TTC549 (cell line): Measurements from ENCODE around the gene MORC1.

ENCODE experiments used
- FAIRE-seq: peaks from 2 replicates; lab custom pipeline; 2012; peaks lifted over from hg19 to GRCh38; lab: Jason Lieb, UNC

The MORC1 gene

DNA sequence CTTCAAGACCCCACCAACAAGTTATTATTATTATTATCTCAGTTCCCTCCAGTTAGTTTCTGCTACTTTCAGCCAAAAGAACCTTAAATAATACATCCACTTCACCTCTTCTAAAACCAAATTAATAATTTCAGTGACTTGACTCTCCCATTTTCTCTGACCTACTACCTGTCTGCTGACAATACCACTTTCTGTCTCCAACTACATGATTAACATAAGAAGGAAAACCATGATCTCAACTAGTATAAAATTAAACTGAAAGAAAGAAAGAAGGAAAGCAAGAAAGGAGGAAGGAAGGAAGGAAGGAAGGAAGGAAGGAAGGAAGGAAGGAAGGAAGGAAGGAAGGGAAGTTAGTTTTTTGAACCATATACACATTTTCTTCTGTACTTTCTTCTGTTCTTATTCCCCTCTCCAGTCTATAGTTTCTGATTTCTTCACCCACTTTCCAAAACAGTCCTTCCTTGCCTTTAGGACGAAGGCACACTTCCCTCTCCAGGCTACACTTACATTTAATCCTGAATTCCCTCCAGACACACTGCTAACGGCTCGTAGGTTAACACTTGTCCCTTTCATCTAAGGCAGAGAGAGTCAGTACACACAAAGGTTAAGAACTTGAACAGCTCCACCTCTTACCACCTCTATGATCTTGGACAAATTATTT, 84.8 kb downstream of the MORC1 start:
- FAIRE-seq, result no peak

DNA sequence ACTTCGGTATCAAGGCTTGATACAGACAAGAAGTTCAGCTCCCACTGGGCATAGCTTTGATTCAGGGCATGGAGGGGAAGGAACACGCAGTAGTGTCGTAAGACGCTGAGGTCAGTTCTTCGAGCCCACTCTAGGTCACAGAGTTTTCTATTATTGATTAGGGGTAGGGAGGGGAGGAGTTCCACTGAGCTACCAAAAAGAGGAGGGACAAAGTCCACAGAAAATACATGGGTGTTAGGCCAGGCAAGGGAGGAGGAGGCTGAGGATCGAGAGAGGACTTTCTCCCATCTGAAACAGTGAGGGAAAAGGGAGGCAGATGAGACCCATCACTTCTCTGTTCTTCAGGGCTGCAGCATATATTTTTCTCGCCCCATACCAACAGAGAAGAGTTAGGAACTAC, 89.2 kb downstream of the MORC1 start:
- FAIRE-seq, result no peak

DNA sequence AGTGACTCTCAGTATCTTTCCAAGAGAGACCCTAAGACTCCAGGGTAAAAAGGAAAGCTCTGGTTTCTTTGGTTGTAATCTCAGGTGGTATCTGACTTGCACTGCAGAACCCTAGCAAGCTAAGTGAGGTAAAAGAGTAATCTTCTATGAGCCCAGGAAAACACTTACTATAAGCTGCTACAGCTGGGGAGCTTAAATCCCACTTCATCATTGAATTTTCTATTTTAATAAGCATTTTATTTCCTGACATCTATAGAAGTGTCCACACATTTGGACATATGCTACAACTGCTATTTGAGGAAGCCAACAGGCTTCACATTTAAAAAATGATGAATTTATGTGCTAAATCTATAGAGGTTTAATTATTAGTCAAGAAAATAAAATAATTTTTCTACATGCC, 91.1 kb downstream of the MORC1 start:
- FAIRE-seq, result no peak

DNA sequence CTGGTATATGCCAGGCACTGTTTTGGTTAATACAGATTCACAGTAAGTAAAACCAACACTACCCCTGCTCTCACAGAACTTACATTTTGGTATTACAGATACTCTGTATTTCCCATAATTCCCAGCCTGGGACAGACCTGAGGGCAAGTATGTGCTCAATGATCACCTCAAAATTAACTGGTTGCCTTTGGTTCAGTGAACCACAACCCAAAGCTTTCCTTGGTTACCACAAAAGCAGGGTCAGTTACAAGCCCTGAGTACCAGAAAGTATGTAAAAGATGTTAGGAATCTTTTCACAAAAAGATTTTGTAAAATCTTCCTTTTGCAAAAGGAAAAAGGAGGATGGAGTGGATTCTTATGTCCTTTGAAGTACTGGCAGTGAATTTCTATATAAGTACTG, 92.0 kb downstream of the MORC1 start:
- FAIRE-seq, result no peak

DNA sequence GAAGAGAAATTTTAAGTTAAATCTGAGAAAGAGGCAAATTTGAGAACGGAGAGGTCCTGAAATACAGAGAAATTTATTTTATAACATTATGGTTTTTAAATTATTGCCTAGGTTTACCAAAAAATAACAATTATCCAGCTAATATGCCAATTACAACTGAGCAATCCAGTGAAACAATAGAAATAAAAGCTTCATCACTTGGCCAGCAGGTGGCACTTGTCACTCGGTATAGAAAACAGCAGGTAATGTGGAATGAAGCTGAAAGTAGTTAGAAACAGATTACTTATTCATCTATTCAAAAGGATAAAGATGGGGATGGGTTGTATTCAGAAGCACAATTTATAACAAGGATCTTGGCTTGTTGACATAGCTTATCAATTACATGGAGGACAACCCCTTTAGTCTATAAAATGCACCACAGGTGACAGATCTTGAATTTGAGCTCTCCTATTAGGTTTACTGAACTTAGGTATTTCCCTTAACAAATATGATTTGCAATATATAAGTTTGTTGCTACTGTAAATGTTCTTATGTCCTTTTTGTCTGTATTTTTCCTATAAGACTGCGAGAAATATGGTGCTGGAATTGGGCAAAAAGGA, 94.2 kb downstream of the MORC1 start:
- FAIRE-seq, result peak; percentile 54

DNA sequence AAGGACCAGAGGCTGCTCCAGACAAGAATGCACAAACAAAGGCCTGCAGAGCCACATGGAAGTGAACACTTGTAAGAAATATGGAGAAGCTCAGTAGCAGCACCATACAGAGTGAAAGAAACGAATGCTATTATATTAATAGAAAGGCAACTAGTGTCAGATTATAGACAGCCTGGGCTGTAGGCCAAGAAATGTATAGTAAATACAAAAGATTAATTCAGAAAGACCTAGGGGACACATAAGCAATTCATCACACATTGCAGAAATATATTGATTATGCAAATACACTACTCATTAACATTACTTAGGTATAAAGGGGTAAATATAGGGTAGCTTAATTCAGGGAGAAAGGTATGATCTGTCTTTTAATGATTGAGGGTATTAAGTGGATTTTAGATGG, 94.8 kb downstream of the MORC1 start:
- no peak for FAIRE-seq

DNA sequence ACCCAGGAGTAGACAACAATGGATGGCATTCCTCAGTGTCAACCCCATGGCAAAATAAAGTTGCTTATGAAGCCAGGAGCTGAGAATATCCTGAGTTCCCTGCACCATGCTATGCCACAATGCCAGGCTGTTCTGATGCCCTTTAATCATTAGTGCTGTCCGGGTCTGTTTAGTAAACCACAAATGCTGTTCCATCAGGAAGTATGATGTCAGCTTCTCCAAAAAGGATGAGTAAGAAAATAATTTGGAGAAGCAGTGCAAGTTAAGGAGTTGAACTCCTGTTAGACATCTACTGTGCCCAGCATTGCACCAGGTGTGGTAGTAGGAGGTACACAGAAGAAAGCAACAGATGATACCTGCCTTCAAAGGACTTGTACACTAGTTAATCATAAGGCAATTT, 96.4 kb downstream of the MORC1 start:
- FAIRE-seq, result no peak

DNA sequence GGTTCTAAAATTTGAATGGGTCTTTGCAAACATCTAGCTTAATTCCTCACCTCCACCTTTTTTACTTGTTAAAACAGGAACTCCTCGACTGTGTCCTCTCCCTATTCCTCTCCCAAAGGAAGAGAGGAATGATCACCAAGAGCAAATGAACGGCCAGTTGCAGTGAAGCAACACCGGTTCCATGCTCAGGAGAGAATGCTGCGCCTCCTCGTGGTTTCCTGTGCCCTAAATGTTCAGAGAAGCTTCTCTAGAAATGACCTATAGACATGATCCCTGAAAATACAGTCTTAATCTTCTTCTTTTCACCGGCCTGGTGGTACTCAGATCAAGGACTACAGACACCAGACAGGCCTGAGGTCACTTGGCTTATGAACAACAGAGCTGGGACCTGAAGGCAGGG, 99.1 kb downstream of the MORC1 start:
- no peak for FAIRE-seq

DNA sequence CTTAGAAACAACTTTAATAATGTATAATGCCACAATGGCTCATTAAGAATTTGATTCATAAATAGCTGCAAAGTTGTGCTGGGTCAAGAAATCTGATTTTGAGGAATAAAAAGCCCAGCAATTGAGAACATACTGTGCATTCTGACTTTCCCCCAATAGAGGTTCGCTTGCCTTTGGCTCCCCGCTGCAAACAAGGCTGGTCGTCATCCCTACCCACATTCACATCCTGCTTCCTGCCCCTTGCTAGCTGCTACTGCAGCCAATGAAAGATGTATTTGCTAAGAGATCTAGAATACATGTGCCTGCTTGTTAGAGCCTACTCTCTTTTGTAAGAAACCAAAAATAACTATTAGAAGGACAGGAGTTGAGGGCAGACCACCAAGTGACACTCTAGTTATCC, 112.5 kb downstream of the MORC1 start:
- no peak for FAIRE-seq

DNA sequence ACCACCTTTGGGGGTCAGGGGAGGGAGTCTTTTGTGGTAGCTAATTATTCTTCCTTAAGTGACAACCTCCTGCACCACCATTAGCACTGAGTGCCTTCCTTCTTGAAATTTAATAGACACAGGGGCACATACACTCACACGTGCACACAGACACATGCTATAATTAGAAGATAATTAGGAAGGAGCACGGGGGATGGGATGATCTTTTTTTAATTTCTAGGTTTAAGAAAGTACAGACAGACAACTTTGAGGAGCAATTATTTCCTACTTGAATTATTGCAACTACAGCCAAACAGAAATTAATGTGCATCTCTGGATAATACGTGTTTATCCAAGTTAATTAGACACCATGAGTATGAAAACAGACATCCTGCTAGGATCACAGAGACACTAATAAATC, 119.5 kb downstream of the MORC1 start:
- FAIRE-seq, result no peak

DNA sequence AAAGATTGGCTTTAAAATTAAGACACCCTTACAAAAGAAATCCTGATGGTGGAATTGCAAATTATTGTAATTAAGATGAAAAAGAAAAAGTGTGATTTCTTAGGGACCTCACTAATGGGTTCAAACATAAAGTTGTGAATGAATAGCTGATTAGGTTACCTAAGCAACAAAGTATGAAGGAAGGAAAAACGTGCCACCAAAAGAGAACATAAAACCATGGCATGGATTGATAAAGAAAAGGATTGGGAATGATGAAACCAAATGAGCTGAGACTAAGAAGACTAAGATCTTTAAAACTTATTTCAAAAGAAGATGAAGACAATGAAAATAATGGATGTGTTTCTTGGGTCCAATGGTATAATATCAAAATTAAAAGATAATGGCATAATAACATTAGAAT, 132.1 kb downstream of the MORC1 start:
- FAIRE-seq, result no peak

DNA sequence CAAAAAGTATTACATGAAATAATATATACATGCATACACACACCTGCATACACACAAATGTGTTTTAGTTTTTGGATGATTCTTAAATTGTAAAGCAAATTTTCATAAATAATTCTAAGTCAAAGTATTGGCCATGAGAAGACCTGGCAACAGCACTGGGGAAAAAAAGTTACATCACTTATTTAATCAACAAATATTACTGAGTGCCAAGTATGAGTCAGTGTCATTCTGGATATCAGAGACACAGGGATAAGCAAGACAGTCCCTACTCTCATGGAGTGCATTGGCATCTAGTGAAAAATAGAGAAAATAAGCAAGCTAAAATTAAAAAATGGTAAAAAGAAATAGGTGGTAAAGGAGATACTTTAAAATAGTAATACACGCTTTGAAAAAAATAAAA, 134.9 kb downstream of the MORC1 start:
- no peak for FAIRE-seq

DNA sequence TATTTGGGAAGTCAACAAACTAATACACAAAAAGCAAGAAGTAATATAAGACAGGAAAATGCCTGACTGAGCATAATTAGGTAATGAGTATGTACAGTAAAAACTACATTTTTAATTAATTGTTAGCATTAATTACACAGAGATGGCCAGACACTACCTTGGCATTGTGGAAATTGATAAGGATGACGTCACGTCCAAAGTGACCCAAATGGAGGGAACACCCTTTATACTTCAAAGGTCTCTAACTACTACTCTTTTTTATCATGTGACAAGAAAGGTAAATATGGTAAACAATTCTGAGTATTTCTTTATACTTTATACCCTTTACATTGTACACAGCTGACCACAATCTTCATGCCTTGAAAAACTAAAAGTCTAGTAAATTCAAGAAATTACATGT, 141.9 kb downstream of the MORC1 start:
- no peak for FAIRE-seq

DNA sequence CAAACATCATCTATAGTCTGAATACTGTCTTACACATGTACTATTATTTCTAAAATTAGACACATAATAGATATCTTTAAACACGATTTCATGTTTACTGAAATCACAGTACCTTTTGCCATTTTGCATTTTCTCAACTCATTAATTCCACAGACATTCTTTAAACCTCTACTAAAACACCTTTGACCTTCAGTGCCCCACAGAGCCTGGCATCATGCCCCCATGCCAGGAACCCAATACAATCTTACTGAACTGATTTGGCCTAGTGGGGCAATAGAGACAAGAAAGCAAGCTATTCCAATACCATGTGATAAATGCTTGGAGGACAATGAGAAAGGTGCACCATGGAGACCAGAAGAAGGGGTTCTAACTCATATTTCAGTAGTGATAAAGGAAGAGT, 144.9 kb downstream of the MORC1 start:
- FAIRE-seq, result no peak

DNA sequence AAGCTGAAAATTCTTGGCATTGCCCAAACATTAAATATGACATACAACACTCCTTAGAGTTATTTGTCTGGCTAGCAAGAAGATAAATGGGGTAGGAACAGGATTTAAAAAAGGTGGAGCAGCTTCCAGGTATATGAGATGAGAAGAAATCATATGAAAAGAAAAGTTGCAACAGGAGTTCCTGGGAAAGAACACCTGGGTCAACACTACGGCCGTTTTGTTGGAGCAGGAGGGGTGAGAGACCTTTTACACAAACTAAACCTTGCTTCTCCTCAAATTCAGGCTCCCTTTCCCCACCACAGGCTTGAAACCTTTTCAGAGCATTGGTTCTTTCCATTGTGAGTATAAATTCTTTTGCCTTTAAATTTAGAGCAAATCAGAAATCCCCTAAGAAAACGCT, 145.5 kb downstream of the MORC1 start:
- no peak for FAIRE-seq

DNA sequence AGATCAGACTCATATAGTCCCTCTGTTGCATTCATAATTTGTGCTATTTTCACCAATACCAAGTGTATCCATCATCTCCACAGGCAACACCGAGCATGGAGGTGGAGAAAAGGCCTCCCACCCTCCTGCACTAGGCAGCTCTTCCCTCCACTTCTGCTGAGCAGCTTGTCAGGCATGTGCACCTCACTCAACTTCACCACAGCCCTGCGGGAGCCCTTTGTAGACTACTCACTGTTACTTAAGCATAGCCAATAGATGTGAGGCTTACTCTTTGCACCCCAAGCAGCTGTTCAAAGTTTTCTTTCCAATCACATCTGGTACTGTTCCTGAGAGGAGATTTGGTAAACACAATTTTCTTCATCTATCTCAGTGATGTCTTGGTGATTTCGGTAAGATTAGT, 147.4 kb downstream of the MORC1 start:
- no peak for FAIRE-seq

DNA sequence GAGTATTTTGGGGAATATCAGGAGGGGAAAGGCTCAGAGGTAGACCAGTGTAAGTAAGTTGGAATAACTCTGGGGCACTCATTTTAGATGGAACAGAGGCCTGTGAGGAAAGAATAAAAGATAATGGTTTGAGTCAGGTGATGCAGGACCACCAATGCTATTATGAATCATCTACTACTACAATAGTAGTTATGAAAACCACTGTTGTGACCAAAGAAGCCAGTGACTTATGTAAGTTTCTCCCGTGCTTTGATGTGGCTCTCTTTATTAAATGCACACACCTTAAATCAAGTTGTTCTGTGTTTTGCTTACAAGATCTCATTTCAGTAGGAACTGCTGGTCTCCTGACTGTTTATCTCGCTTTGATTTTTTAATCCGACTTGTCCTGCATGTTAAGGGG, 151.2 kb downstream of the MORC1 start:
- FAIRE-seq, result no peak

DNA sequence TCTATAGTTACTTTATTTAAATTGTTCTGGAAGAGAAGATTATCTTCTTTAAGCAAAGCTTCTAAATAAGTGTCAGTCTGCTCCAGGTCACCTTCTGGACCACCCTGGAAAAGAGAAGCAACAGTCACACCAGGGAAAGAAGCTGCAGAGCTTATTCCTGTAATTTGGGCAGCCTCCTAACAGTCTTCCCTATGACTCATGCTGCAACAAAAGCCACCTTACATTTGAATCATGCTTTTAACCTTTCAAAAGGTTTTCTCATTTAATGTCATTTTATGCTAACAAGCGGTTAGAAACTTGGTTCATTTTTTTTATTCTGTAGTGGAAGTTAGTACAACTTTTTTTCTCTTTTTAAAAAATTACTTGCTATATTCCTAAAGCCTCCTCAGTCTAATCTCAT, 158.9 kb downstream of the MORC1 start:
- FAIRE-seq, result no peak

DNA sequence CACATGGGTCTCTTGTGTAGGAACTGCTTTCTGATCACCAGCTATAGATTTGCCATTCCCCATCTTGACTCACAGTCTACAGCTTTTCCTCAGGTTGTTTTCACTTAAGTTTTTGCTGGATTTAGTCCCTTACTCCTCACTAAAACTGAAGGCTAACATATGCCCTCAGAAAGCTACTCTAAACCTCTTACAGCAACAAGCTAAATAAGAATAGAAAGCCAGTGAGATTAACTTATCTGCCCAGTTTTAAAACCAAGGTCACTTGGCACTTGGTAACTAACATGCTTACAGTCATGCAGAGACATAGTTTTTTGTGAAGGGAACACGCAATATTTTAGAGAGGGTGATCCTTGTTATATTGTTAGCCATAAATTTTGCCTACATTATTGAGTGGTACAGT, 164.2 kb downstream of the MORC1 start, which contains the start of gene GUCA1C:
Gene GUCA1C, minus strand, starts transcription at position 180 of the 400 bp plus-strand sequence. Its CDS starts 117 bp downstream, at position 63.
- no peak for FAIRE-seq

DNA sequence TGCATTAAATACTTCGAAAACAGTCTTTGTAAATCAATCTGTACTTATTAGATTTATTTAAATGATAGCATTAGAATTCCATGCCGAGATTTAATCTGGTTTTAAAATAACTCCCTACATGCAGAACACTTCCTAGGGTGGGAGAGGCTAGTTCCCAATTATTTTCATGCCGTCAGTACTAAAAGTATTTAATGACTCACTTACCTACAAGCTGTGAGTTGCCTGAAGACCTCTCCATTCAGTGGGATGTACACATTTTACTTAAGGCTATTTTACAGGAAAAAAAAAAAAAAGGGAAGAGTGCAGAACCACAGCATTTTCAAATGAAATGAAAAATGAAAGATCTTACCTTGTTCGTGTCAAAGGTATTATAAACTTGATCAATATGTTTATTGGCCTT, 164.7 kb downstream of the MORC1 start:
- no peak for FAIRE-seq

DNA sequence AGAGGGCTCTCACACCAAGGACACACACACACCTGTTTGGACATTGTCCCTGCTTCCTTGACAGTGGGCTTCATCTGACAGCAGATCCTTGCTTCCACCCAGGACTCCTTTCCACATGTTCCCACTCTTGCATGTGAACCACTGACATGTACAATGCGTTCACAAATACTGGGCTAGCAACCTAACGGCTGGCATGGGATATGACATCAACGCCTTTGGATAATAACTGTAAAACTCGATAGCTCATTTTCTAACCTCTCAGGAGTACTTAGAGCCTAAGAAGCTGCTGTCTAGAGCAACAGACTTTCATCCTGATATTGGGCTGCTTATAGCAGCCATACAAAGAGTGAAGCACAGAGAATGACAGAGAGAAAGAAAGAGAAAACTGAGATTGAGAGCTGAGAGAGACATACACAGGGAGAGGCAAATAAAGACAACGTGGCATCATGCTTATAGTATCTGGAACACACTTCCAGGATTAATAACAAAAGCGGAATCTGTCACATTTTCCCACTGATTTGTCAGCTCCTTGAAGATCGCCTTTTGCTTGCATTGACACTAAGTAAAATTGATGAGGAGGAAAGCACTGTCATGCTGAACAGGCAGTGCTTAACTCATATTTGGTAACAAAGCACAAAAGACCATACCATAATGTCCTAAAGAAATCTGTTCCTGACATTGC, 166.0 kb downstream of the MORC1 start:
- FAIRE-seq, result no peak

DNA sequence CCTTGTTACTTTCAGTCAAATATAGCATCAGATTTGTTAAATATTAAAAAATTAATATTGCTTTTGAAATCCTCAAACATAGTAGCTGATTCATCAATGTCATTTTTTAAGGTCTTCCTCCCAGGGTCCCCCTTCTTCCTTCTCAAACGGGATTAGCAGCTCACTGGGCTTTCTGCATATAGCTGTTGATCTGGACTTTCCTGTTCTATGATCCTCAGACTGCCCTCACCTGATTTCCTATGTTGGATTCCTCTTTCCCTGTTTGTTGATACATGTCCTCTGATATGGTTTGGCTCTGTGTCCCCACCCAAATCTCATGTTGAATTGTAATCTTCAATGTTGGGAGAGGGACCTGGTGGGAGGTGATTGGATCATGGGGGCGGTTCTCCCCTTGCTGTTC, 170.1 kb downstream of the MORC1 start:
- FAIRE-seq, result no peak

DNA sequence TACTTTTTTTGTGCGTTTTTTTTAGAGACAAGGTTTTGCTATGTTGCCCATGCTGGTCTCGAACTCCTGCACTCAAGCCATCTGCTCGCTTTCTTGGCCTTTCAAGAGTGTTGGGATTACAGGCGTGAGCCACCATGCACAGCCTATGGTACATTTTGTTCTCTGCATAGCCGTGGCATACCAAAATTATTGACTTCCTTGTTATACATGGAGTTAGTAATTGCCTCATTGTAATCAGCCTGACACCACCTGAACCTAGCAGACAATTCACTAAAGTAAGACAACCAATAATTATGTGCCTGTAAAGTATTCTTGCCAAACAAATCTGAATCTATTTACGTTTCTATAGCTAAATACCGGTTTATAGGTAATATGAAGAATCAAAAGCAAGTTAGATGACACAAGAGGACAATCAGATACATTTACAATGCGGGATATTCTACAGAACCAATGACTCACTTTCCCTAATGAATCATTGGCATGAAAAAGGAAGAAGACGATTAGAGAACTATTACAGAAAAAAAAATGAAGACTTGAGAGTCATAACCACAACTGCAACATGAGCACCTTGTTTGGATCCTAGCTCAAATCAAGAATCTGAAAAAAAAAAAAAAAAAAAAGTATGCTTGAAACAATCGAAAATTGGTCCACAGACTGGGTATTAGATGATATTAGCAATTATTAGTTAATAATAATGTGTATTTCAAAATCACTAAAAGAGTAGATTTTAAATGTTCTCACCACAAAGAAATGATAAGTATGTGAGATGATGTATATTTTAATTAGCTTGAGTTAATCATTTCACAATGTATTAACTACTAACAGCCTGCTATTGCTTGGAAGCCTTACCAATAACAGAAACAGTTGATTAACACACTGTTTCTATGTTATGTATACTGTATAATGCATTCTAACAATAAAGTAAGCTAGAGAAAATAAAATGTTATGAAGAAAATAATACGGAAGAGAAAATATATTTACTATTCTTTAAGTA, 171.3 kb downstream of the MORC1 start:
- FAIRE-seq, result no peak
